GM19328 (cell line): Measurements from ENCODE around the gene CTSW.
A peak's percentile ranks its signal among the peaks of the same experiment; 100 is the strongest.

Experiments used
- ATAC-seq: cut with Tn5 transposase; IDR thresholded peaks from one replicate; pipeline ENCODE4 v1.9.1; 2021; ENCODE audit warnings: mild to moderate bottlenecking, moderate library complexity; ENCODE audit not compliant: unreplicated experiment

CTSW gene

DNA sequence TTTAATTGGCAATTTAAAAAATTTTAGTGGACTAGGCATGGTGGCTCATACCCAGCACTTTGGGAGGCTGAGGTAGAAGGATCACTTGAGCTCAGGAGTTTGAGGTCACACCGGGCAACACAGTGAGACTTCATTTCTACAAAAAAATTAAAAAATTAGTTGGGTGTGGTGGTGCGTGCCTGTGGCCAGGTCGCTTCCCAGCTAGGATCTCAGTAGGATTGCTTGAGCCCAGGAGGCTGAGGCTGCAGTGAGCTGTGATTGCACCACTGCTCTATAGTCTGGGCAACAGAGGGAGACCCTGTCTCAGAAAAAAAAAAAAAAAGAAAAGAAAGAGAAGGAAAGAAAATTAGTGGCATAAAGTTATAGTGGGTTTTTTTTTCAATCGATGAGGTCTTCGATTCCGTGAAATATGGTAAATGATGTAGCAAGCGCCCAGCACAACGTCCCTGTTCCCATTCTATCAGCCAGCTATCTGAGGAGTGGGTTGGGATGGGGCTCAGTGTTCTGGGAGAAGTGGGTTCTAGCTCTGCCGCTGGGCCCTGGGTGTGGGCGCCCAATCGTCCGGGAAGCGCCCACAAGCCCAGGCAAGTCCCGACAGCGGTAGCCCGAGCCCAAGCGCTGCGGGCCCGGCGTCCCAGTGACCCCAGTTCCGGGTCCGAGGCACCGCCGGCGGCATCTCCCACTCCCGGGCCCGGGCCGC is 19.2 kb downstream of the CTSW start:
- no peak for ATAC-seq

- ATAC-seq: no peak
These were observed 19.9 kb downstream of the CTSW start for GRCh38 chr11:65899356-65900124.

DNA sequence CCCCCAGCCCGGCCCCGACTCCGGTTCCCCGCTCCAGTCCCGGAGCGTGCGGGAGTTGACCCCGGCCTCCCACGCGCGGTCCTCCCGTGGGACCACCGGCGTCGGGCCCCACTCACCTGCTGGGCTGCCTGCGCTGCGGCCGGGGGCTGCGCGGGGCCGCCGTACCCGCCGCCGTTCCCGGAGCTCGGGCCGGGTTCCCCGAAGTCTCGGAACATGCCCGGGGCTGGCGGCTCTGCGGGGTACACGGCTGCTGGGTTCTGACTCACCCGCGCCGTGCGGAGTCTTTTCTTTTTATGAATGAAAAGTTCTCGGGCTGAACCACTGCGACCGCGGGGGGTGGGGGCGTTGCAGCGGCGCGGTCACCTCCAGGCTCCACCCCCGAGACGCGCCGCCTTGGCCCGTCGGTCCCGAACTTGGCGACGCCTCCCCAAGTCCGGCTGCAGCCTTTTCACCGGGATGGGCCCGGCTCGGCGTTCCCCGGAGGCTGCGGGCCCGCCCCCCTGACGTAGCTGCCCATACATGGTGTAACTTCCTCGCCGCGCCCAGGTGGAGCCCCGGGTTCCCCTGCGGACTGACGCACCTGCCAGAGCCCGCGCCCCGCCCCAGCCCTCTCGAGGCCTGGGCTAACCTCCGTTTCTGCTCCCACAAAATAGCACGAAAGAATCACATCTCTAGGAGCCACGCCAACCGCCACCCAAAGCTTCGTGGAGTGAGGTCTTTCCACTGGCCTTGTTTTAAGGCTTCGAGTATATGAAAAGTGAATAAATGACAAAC is 20.7 kb downstream of the CTSW start, which contains the start of gene FOSL1:
TSS of gene FOSL1 (minus strand) at position 264 of the 774 bp plus-strand sequence. CDS start at position 215, 49 bp downstream.
- ATAC-seq: peak; percentile 71

GRCh38 chr11:65900899-65901180 is 21.2 kb downstream of the CTSW start:
- no peak for ATAC-seq

DNA sequence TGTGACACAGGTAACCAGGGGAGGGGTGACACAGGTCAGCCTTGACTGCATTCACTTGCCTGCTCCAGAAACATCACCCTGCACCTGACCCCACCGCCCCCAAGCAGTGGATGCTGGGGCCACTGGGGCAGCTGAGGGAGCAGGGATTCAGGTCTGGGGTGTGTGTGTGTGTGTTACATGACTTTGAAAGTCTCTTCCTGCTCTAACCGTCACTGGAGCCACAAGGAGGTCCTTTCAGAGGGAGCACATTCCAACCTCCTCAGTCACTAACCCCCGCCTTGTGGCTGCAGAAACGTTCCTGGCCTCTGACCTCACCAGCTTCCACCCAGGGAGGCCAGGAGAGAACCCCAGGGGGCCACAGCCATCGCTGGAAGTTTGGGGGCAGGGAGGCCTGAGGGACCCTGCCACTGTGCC is 23.4 kb downstream of the CTSW start:
- ATAC-seq: no peak

- no peak for ATAC-seq
These were observed 24.1 kb downstream of the CTSW start for GRCh38 chr11:65903715-65904114.

- no peak for ATAC-seq
These were observed 27.0 kb downstream of the CTSW start for GRCh38 chr11:65906602-65907001.

DNA sequence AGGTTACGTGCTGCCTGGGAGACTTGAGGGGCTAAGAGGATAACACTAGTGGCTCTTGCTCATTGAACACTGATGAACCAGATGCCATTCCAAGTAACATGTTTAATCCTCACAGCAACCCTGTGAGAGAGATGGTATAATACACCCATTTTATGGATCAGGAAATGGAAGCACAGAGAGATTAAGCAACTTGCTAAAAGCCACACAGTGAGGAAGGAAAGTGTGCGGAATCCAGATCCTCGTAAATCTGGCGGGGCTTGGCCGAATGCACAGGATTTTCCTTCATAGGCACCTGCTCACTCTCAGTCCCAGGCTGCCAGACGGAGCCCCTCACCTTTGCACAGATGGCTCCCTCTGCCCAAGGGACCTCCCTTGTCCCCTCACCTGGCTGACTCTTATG is 28.2 kb downstream of the CTSW start:
- no peak for ATAC-seq

DNA sequence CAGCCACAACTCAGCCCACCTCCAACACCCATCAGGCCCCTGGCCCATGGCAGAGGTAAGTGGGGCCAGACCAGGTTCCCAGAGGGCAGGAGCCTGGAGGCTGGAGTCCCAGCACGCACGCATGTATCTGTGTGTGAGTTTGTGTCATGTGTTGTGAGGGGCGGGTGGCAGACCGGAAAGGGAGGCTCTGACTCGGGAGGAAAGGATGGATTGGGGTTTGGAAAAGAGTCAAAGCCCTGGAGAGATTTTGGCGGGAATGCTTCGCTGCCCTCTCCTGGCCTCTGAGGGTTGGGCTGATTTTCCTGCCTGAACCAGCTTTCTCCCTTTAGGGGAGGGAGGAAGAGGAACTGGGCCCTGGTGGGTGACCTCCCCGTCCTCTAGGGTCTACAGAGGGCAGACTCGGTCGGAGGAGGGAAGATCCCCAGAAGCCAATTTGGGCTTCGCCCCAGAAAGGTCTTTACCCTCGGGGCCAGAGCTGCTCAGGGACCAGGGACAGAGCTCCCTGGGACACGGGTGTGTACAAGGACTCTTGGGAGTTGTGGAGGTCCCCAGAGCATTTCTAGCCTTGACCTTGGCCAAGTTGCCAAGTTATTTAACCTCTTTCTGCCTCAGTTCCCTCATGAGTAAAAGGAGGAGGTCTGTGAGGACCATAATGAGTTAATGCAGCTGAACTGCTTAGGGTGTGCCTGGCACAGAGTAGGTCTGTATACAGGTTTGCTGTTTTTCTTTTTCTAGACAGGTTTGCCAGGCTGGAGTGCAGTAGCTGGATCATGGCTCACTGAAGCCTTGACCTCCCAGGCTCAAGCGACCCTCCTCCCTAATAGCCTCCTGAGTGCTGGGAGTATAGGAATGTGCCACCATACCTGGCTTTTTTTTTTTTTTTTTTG is 32.3 kb downstream of the CTSW start:
- no peak for ATAC-seq

DNA sequence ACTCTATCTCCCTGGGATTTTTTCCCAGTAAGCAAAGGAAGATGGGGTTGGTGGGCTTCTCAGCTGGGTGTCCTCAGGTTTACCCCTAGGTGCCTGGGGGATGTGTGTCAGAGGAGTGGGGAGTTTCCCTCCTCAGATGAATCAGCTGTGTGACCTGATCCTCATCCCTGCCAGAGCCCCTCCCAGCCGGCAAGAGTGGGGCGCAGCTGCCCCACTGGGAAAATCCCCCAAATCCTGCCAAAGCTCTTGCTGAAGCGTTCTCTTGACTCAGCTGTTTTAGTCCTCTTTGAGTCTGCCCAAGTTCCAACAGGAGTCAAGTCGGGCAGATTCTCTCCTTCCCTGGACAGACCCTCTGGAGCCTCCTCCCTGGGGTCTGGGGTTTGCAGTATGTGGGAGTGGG is 33.2 kb downstream of the CTSW start:
- no peak for ATAC-seq

DNA sequence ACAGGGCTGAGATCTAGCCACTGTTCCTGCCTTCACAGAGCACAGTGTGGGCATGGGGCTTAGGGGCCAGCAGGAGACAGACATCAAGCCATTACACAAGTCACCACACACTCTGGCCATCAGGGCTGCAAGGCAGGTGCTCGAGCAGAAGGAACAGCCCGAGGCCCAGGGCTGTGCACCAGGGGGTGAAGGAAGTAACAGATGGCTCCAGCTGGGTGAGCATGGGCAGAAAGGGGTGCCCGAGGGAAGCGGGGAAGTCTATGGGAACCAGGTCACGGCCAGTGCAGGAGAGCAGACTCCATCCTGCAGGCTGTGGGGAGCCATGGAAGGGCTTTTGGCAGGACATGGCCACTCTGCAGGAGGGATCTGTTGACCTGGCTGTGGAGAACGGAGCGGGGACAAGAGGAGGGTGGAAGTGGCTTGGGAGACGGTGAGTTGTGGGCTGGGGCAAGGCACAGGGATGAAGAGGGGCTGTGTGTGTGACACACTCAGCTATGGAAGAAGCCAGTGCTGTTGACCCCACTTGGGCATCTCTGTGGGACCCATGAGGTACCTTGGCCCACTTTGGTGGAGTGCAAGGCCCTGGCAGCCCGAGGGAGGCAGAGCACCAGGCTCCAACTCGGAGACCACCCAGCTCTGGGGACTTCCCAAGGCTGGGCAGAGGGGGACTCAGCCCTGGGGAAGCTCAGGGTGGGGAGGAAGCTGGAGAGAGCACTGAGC is 35.6 kb downstream of the CTSW start:
- no peak for ATAC-seq

DNA sequence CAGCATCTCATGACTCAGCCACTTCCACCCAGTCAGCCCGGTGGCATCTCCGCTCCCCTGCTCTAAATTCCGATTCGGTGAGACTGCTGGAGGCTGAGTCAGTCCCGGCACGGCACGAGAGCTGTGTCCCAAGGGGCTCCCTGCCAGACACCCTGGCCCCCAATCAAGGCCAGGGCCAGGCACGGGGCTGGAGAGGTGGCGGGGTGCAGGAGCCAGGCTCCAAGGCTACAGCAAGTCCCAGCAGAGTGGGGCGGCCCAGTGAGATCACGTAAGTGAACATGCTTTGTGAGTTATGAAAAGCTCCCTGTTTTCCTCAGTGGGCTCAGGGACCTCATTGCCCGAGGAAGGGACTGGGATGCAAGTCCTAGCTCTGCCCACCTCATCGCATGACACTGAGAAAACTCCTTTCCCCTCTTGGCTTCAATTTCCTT is 36.2 kb downstream of the CTSW start:
- ATAC-seq: no peak

DNA sequence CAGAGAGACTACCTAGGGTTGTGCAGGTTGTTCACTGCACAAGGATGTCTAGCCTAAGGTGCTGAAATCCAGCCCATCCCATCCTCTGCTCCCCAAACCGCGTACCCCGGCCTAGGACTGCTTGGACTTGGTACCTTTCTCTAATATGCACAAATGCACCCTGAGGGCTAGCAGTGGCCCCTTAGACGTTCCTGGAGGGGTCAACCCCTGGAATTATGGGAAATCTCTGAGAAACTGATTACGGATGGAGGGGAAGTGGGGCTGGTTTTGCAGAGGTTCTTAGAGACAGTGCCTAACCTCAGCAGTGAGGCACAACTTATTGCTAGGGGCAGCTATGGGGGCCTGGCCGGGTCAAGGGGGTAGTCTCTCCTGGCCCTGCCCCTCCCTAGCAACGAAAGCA is 36.8 kb downstream of the CTSW start:
- no peak for ATAC-seq

DNA sequence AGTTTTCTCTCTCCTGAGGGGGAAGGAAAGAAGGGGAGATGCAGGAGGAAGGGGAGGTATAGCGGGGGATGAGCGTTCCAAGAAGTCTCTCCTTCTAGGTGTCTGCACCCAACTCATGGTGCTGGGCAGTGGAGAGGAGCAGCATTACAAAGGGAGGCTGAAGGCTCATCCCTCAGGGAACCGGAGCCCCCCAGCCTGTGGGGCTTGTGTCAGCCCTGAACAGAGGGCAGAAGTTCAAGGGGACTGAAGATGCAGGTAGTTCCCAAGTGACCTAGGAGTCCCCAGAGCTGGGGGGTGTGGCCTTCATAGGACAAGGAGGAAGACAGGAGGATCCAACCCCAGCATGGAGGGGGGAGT is 37.4 kb downstream of the CTSW start:
- no peak for ATAC-seq

GRCh38 chr11:65917434-65918210 is 38.0 kb downstream of the CTSW start:
- ATAC-seq: no peak

GRCh38 chr11:65918211-65919140 is 38.8 kb downstream of the CTSW start, which contains the start of gene C11orf68:
TSS of gene C11orf68 (minus strand) at chr11:65919062. CDS start at chr11:65919031, 31 bp downstream.
- peak; percentile 43 for ATAC-seq

DNA sequence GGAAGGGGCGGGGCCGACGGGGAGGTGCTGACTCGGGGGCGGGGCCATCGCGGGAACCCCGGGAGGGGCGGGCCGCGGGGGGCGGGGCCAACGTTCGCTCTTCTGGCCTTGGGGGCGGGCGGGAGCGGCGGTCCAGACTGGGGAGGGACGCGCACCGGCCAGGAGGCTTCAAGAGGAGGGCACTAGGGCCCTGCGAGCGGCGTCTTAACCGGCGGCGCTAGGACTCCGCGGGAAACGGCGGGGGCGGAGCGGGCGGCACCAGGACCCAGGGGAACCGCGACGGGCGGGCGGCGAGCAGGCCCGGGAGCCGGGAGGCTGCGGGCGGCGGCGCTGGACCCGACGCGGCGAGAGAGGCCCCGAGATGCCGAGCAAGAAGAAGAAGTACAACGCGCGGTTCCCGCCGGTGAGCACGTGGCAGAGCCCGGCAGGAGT is 39.5 kb downstream of the CTSW start, which contains the start of gene DRAP1:
TSS of gene DRAP1 (plus strand) at position 286 of the 432 bp plus-strand sequence. CDS start at position 362, 76 bp downstream.
- peak; percentile 70 for ATAC-seq
